Colon (tissue), 2 donors: Measurements from ENCODE around the gene CIB1.
"Not testable (repeated sequence)": the region's sequence is repeated elsewhere in the genome, so short reads cannot be mapped to it uniquely, and the experiment has no call there.

Experiments
- FAIRE-seq: peaks from 2 replicates; lab custom pipeline; 2012; peaks lifted over from hg19 to GRCh38; lab: Jason Lieb, UNC
- donor health status: control.
- donor health status: control.

The CIB1 gene

GRCh38 chr15:90233387-90234095, at the start of gene CIB1:
Gene CIB1, minus strand, starts transcription at chr15:90233941. Its CDS starts 56 bp downstream, at chr15:90233885.
- FAIRE-seq, result no peak

- not testable (repeated sequence) for FAIRE-seq
Observed at GRCh38 chr15:90281637-90282036, 47.9 kb upstream of the CIB1 start.

GRCh38 chr15:90280743-90281142, 47.0 kb upstream of the CIB1 start:
- FAIRE-seq, result not testable (repeated sequence)

GRCh38 chr15:90278467-90278866, 44.7 kb upstream of the CIB1 start:
- FAIRE-seq, result not testable (repeated sequence)

GRCh38 chr15:90271459-90272166, 37.9 kb upstream of the CIB1 start:
- FAIRE-seq, result no peak

GRCh38 chr15:90270502-90271150, 36.9 kb upstream of the CIB1 start:
- FAIRE-seq, result no peak

GRCh38 chr15:90268415-90268814, 34.7 kb upstream of the CIB1 start:
- FAIRE-seq, result no peak

GRCh38 chr15:90266485-90266884, 32.7 kb upstream of the CIB1 start:
- FAIRE-seq, result no peak

- FAIRE-seq, result no peak
Observed at GRCh38 chr15:90266061-90266431, 32.3 kb upstream of the CIB1 start.

- no peak for FAIRE-seq
Observed at GRCh38 chr15:90265271-90266060, 31.7 kb upstream of the CIB1 start, which contains the start of gene NGRN. Gene NGRN, plus strand, starts transcription at chr15:90265672. Its CDS starts 41 bp downstream, at chr15:90265713.

- no peak for FAIRE-seq
Observed at GRCh38 chr15:90264671-90265070, 30.9 kb upstream of the CIB1 start.

GRCh38 chr15:90262426-90262825, 28.7 kb upstream of the CIB1 start:
- FAIRE-seq, result no peak

GRCh38 chr15:90261811-90262210, 28.1 kb upstream of the CIB1 start:
- no peak for FAIRE-seq

- FAIRE-seq, result not testable (repeated sequence)
Observed at GRCh38 chr15:90260731-90261130, 27.0 kb upstream of the CIB1 start.

- FAIRE-seq, result no peak
Observed at GRCh38 chr15:90259524-90259923, 25.8 kb upstream of the CIB1 start.

GRCh38 chr15:90257776-90258175, 24.0 kb upstream of the CIB1 start:
- FAIRE-seq, result no peak

GRCh38 chr15:90249203-90249863, 15.6 kb upstream of the CIB1 start, which contains the start of gene TTLL13:
Gene TTLL13, plus strand, starts transcription at chr15:90249556. Its CDS starts 1,075 bp downstream, at chr15:90250631.
- no peak for FAIRE-seq

GRCh38 chr15:90248789-90249202, 15.1 kb upstream of the CIB1 start:
- no peak for FAIRE-seq

GRCh38 chr15:90243943-90244639, 10.3 kb upstream of the CIB1 start:
- FAIRE-seq, result no peak

- FAIRE-seq, result no peak
Observed at GRCh38 chr15:90241343-90242192, 7.8 kb upstream of the CIB1 start.
